Erythroblast (primary cell): ENCODE results near the gene MALT1.

Experiments used
- GATA1 ChIP-seq: IDR thresholded peaks from 2 replicates; pipeline ENCODE4 v1.6.1; 2011; ENCODE audit warnings: low read depth, mild to moderate bottlenecking, control low read depth, low read length, moderate library complexity
- POLR2A ChIP-seq: IDR thresholded peaks from 2 replicates; pipeline ENCODE4 v1.6.1; 2011; ENCODE audit warnings: mild to moderate bottlenecking, low read length

GRCh38 chr18:58640891-58641610, 30.2 kb upstream of the MALT1 start:
- TF ChIP-seq POLR2A (no peak), GATA1 (no peak)
